ENCODE data around the gene ANKRD17. TPM values are rescaled to one million over a fixed set of nuclear protein-coding genes. Genes with fewer than 3 reads are reported as not detected.

ANKRD17 gene
- total and polyA plus RNA-seq, 7 donors, result 6.0 to 55.1 (median 41.1) TPM

- no peaks in the 10 kb centered on the region for H3K4me1 ChIP-seq
- no peak for DNase-seq
Measured at GRCh38 chr4:73152893-73153292, 105.7 kb downstream of the ANKRD17 start.

GRCh38 chr4:73142995-73143547 lies 115.5 kb downstream of the ANKRD17 start:
- H3K27ac ChIP-seq, result no peak overlapping the region
- intact Hi-C loops (cut with DNase I), result no loop called here
- no peaks in the 10 kb centered on the region for H3K9me3 ChIP-seq
- no peaks in the 10 kb centered on the region for H3K27me3 ChIP-seq
- peaks cover 15 to 96% (median 20%) of the 10 kb centered on the region in 4 donors for H3K36me3 ChIP-seq
- no peak overlapping the region for H3K4me3 ChIP-seq
- TF ChIP-seq CTCF (IDR thresholded peaks at IDR 0.05) (no peak), EP300 (IDR thresholded peaks at IDR 0.05) (no peak), POLR2AphosphoS5 (IDR thresholded peaks at IDR 0.05) (no peak)
- H3K4me1 ChIP-seq, result no peaks in the 10 kb centered on the region
- DNase-seq, result no peak
- 95 to 97% methylated on average over 4 of the region's 4 CpGs for WGBS, 2 donors

More at GRCh38 chr4:73152893-73153292, 105.7 kb downstream of the ANKRD17 start:
- TF ChIP-seq EP300 (IDR thresholded peaks at IDR 0.05), result no peak
- TF ChIP-seq CTCF (IDR thresholded peaks at IDR 0.05), result no peak
- no peak for TF ChIP-seq POLR2AphosphoS5 (IDR thresholded peaks at IDR 0.05)
- TF ChIP-seq POLR2A (IDR thresholded peaks at IDR 0.05), result no peak
- peaks cover 0 to 73% (median 9%) of the 10 kb centered on the region in 4 donors for H3K36me3 ChIP-seq
- intact Hi-C loops (cut with DNase I), result no loop called here
- H3K4me3 ChIP-seq, result no peak overlapping the region
- WGBS, 2 donors, result 94% methylated on average over 1 of the region's 1 CpG
- no peaks in the 10 kb centered on the region for H3K9me3 ChIP-seq
- H3K27me3 ChIP-seq, result no peaks in the 10 kb centered on the region
- no peak overlapping the region for H3K27ac ChIP-seq

GRCh38 chr4:73139991-73140390 lies 118.6 kb downstream of the ANKRD17 start:
- Histone ChIP-seq H3K4me3 (no peak overlapping the region), H3K4me1 (no peaks in the 10 kb centered on the region), H3K36me3 (peaks cover 6 to 94% (median 20%) of the 10 kb centered on the region in 4 donors), H3K27ac (no peak overlapping the region), H3K27me3 (no peaks in the 10 kb centered on the region), H3K9me3 (no peaks in the 10 kb centered on the region)
- TF ChIP-seq EP300 (IDR thresholded peaks at IDR 0.05), result no peak
- no peak for TF ChIP-seq CTCF (IDR thresholded peaks at IDR 0.05)
- TF ChIP-seq POLR2A (IDR thresholded peaks at IDR 0.05), result no peak
- TF ChIP-seq POLR2AphosphoS5 (IDR thresholded peaks at IDR 0.05), result no peak
- intact Hi-C loops (cut with DNase I), result loop anchor here (10.0 kb wide), 1 partner anchor 55 kb away; no protein-coding TSS in a partner anchor
- DNase-seq, result no peak
- 93% methylated on average over 2 of the region's 2 CpGs for WGBS, 2 donors

GRCh38 chr4:73139245-73139644 lies 119.4 kb downstream of the ANKRD17 start:
- no peaks in the 10 kb centered on the region for H3K9me3 ChIP-seq
- no peak overlapping the region for H3K27ac ChIP-seq
- intact Hi-C loops (cut with DNase I), result loop anchor here (10.0 kb wide), 1 partner anchor 54 kb away; no protein-coding TSS in a partner anchor
- H3K36me3 ChIP-seq, result peaks cover 9 to 94% (median 17%) of the 10 kb centered on the region in 4 donors
- no peak overlapping the region for H3K4me3 ChIP-seq
- no peak for TF ChIP-seq POLR2A (IDR thresholded peaks at IDR 0.05)
- TF ChIP-seq CTCF (IDR thresholded peaks at IDR 0.05), result no peak
- TF ChIP-seq EP300 (IDR thresholded peaks at IDR 0.05), result no peak
- no peak for TF ChIP-seq POLR2AphosphoS5 (IDR thresholded peaks at IDR 0.05)
- no peaks in the 10 kb centered on the region for H3K4me1 ChIP-seq
- 93 to 95% methylated on average over 3 of the region's 3 CpGs for WGBS, 2 donors
- H3K27me3 ChIP-seq, result no peaks in the 10 kb centered on the region
- no peak for DNase-seq

GRCh38 chr4:73137121-73137520 lies 121.5 kb downstream of the ANKRD17 start:
- Histone ChIP-seq H3K4me1 (no peaks in the 10 kb centered on the region), H3K27ac (no peak overlapping the region), H3K4me3 (no peak overlapping the region), H3K9me3 (no peaks in the 10 kb centered on the region), H3K27me3 (no peaks in the 10 kb centered on the region), H3K36me3 (peaks cover 4 to 93% (median 18%) of the 10 kb centered on the region in 4 donors)
- no peak for TF ChIP-seq POLR2A (IDR thresholded peaks at IDR 0.05)
- no peak for TF ChIP-seq POLR2AphosphoS5 (IDR thresholded peaks at IDR 0.05)
- no peak for TF ChIP-seq EP300 (IDR thresholded peaks at IDR 0.05)
- TF ChIP-seq CTCF (IDR thresholded peaks at IDR 0.05), result no peak
- 50 to 68% methylated on average over 2 of the region's 2 CpGs for WGBS, 2 donors
- DNase-seq, result no peak
- intact Hi-C loops (cut with DNase I), result loop anchor here (10.0 kb wide), 1 partner anchor 52 kb away; no protein-coding TSS in a partner anchor

Data from sigmoid colon (tissue), 7 donors.